GM23338 (cell line): Measurements from ENCODE around the gene EIF4G3. TPM values are rescaled to one million over a fixed set of nuclear protein-coding genes. Genes with fewer than 3 reads are reported as not detected.

ENCODE experiments used
- ATAC-seq: fragments of 200-7000 bp; cut with Tn5 transposase; 3 replicates; pipeline ENCODE4 v1.9.1; 2020
- DNase-seq: peaks from one replicate; pipeline ENCODE4 v3.0.0-alpha.2; 2015; ENCODE audit warnings: low spot score
- H2AFZ ChIP-seq: fragments of 200-600 bp; sonication (generic); 2 replicates; pipeline ENCODE4 v1.8.0; 2016; ENCODE audit warnings: antibody characterized with exemption, mild to moderate bottlenecking, moderate library complexity
- H3F3A ChIP-seq: fragments of 200-600 bp; sonication (generic); replicated peaks from 2 replicates; pipeline ENCODE4 v1.8.0; 2017; ENCODE audit warnings: antibody characterized with exemption, mixed run types, low read depth
- H3K27ac ChIP-seq: fragments of 200-600 bp; sonication (generic); 2 replicates; pipeline ENCODE4 v1.6.1; 2016; ENCODE audit warnings: low read depth
- H3K27me3 ChIP-seq: fragments of 200-600 bp; sonication (generic); 2 replicates; pipeline ENCODE4 v1.8.0; 2016; ENCODE audit warnings: mild to moderate bottlenecking, mixed run types, moderate library complexity; ENCODE audit not compliant: insufficient read depth
- H3K36me3 ChIP-seq: fragments of 200-600 bp; sonication (generic); 2 replicates; pipeline ENCODE4 v1.8.0; 2016; ENCODE audit warnings: mild to moderate bottlenecking; ENCODE audit not compliant: insufficient read depth
- H3K4me1 ChIP-seq: fragments of 200-600 bp; sonication (generic); 2 replicates; pipeline ENCODE4 v1.8.0; 2016; ENCODE audit warnings: mild to moderate bottlenecking, moderate library complexity; ENCODE audit not compliant: insufficient read depth
- H3K4me2 ChIP-seq: fragments of 200-600 bp; sonication (generic); 2 replicates; pipeline ENCODE4 v1.7.1; 2017; ENCODE audit warnings: mixed run types
- H3K4me3 ChIP-seq: fragments of 200-600 bp; sonication (generic); 2 replicates; pipeline ENCODE4 v1.6.1; 2016; ENCODE audit warnings: mixed run types
- H3K79me2 ChIP-seq: fragments of 200-600 bp; sonication (generic); replicated peaks from 2 replicates; pipeline ENCODE4 v1.8.0; 2017; ENCODE audit warnings: mild to moderate bottlenecking; ENCODE audit not compliant: insufficient read depth
- H3K9me2 ChIP-seq: fragments of 200-600 bp; sonication (generic); 2 replicates; pipeline ENCODE4 v1.8.0; 2017; ENCODE audit not compliant: insufficient read depth
- H4K20me1 ChIP-seq: fragments of 200-600 bp; sonication (generic); replicated peaks from 2 replicates; pipeline ENCODE4 v1.8.0; 2017; ENCODE audit warnings: mild to moderate bottlenecking; ENCODE audit not compliant: insufficient read depth
- H3K27ac Mint-ChIP-seq: 2 replicates; pipeline ENCODE4 v1.8.0; 2020; ENCODE audit warnings: inconsistent platforms, mild to moderate bottlenecking, moderate library complexity, mixed read lengths
- H3K27me3 Mint-ChIP-seq: 3 replicates; pipeline ENCODE4 v1.8.0; 2022; ENCODE audit warnings: low read depth, mild to moderate bottlenecking, moderate library complexity, mixed read lengths, inconsistent platforms; ENCODE audit not compliant: insufficient read depth, poor library complexity
- H3K36me3 Mint-ChIP-seq: 3 replicates; pipeline ENCODE4 v1.8.0; 2021; ENCODE audit warnings: low read depth, mild to moderate bottlenecking, inconsistent platforms, moderate library complexity, mixed read lengths
- H3K4me1 Mint-ChIP-seq: 3 replicates; pipeline ENCODE4 v1.8.0; 2020; ENCODE audit warnings: mild to moderate bottlenecking, inconsistent platforms, mixed read lengths
- H3K4me3 Mint-ChIP-seq: 3 replicates; pipeline ENCODE4 v1.8.0; 2021; ENCODE audit warnings: moderate library complexity, mild to moderate bottlenecking, inconsistent platforms, mixed read lengths
- H3K9me3 Mint-ChIP-seq: 3 replicates; pipeline ENCODE4 v1.8.0; 2020; ENCODE audit warnings: moderate library complexity, mild to moderate bottlenecking, inconsistent platforms, mixed read lengths
- CREB1 ChIP-seq: fragments of 250-450 bp; sonication (Bioruptor Pico); IDR thresholded peaks from 2 replicates; pipeline ENCODE4 v1.5.0; 2020; ENCODE audit warnings: low read depth, mild to moderate bottlenecking, moderate library complexity
- EZH2 ChIP-seq: fragments of 200-600 bp; sonication (generic); IDR thresholded peaks from one replicate; pipeline ENCODE4 v1.8.0; 2017; ENCODE audit warnings: antibody characterized with exemption, mild to moderate bottlenecking, low read depth; ENCODE audit not compliant: unreplicated experiment
- POLR2AphosphoS5 ChIP-seq: IDR thresholded peaks from 2 replicates; pipeline ENCODE4 v1.6.1; 2016; ENCODE audit warnings: antibody characterized with exemption, low read depth
- ZNF114 ChIP-seq: fragments of 250-450 bp; sonication (Bioruptor Pico); IDR thresholded peaks from 2 replicates; pipeline ENCODE4 v1.5.0; 2020; ENCODE audit warnings: mild to moderate bottlenecking, moderate library complexity
- polyA plus RNA-seq: library from polyadenylated mRNA; unstranded; fragments of >200 nt; fragmentation: Nextera tagmentation; extraction: Ambion mirVana; gene quantifications from 2 replicates; pipeline ENCODE4 v1.2.1, GENCODE V29; 2016
- total RNA-seq: library from RNA; depleted of rRNA; stranded (reverse); fragments of >200 nt; shearing (Covaris generic); gene quantifications from 2 replicates; pipeline ENCODE4 v1.2.3, GENCODE V29; 2014
- TF ChIP-seq, protein P1 (sequence below): fragments of 250-450 bp; sonication (Bioruptor Pico); IDR thresholded peaks from 2 replicates; pipeline ENCODE4 v1.5.0; 2020; ENCODE audit warnings: mild to moderate bottlenecking, moderate library complexity
- TF ChIP-seq, protein P2 (sequence below), 2 experiments: fragments of 200-600 bp in 1 of 2; sonication (generic) in 1 of 2; conservative IDR thresholded peaks; 2 replicates each; pipeline versions ENCODE4 v1.5.1 to v1.6.1; 2016 to 2017; ENCODE audit warnings: antibody characterized with exemption in 2 of 2, low read depth in 2 of 2, mild to moderate bottlenecking in 2 of 2, moderate library complexity in 1 of 2

Gene EIF4G3
- total and polyA plus RNA-seq, 2 experiments from 2014 or later, result 37.9 to 68.1 TPM

DNA sequence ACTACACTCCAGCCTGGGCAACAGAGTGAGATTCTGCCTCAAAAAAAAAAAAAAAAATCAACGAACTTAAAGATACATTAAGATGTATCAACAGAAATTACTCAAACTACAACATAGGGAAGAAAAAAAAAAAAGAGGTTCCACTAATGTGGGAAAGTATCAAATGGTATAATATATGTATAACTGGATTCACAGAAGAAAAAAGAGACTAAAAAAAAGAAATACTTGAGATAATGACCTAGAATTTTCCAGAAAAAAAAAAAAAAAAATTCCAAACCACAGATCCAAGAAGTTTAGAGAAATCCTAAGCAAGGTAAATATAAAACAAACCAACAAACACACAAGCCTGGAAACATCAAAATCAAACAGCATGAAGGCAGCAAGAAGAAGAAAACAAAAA, 45.5 kb downstream of the EIF4G3 start (continued):
- TF ChIP-seq, protein P1, sequence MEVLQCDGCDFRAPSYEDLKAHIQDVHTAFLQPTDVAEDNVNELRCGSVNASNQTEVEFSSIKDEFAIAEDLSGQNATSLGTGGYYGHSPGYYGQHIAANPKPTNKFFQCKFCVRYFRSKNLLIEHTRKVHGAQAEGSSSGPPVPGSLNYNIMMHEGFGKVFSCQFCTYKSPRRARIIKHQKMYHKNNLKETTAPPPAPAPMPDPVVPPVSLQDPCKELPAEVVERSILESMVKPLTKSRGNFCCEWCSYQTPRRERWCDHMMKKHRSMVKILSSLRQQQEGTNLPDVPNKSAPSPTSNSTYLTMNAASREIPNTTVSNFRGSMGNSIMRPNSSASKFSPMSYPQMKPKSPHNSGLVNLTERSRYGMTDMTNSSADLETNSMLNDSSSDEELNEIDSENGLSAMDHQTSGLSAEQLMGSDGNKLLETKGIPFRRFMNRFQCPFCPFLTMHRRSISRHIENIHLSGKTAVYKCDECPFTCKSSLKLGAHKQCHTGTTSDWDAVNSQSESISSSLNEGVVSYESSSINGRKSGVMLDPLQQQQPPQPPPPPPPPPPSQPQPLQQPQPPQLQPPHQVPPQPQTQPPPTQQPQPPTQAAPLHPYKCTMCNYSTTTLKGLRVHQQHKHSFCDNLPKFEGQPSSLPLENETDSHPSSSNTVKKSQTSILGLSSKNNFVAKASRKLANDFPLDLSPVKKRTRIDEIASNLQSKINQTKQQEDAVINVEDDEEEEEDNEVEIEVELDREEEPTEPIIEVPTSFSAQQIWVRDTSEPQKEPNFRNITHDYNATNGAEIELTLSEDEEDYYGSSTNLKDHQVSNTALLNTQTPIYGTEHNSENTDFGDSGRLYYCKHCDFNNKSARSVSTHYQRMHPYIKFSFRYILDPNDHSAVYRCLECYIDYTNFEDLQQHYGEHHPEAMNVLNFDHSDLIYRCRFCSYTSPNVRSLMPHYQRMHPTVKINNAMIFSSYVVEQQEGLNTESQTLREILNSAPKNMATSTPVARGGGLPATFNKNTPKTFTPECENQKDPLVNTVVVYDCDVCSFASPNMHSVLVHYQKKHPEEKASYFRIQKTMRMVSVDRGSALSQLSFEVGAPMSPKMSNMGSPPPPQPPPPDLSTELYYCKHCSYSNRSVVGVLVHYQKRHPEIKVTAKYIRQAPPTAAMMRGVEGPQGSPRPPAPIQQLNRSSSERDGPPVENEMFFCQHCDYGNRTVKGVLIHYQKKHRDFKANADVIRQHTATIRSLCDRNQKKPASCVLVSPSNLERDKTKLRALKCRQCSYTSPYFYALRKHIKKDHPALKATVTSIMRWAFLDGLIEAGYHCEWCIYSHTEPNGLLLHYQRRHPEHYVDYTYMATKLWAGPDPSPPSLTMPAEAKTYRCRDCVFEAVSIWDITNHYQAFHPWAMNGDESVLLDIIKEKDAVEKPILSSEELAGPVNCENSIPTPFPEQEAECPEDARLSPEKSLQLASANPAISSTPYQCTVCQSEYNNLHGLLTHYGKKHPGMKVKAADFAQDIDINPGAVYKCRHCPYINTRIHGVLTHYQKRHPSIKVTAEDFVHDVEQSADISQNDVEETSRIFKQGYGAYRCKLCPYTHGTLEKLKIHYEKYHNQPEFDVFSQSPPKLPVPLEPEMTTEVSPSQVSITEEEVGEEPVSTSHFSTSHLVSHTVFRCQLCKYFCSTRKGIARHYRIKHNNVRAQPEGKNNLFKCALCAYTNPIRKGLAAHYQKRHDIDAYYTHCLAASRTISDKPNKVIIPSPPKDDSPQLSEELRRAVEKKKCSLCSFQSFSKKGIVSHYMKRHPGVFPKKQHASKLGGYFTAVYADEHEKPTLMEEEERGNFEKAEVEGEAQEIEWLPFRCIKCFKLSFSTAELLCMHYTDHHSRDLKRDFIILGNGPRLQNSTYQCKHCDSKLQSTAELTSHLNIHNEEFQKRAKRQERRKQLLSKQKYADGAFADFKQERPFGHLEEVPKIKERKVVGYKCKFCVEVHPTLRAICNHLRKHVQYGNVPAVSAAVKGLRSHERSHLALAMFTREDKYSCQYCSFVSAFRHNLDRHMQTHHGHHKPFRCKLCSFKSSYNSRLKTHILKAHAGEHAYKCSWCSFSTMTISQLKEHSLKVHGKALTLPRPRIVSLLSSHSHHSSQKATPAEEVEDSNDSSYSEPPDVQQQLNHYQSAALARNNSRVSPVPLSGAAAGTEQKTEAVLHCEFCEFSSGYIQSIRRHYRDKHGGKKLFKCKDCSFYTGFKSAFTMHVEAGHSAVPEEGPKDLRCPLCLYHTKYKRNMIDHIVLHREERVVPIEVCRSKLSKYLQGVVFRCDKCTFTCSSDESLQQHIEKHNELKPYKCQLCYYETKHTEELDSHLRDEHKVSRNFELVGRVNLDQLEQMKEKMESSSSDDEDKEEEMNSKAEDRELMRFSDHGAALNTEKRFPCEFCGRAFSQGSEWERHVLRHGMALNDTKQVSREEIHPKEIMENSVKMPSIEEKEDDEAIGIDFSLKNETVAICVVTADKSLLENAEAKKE (CRISPR knock-in tag), result no peak
- TF ChIP-seq ZNF114 (CRISPR knock-in tag) (no peak), EZH2 (no peak), CREB1 (CRISPR knock-in tag) (no peak), POLR2AphosphoS5 (no peak)

DNA sequence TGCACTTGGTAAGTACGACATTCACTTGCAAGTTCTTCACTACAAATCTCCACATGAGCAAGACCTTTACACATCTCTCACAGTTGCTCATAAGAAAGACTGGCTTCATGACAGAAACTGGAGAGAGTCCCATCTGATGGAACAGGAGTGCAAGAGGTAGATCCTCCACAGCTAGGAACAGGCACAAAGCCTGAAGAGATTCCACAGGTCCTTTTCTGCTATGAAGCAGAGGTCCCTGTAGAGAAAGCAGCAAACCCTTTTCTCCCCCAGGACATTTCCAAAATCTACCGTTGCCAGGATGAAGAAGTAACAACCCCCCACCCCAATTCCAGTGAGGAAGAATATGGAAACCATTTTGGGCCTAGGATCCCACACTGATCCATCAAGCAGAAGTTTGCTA, 47.3 kb downstream of the EIF4G3 start:
- no peaks in the 10 kb centered on the region for H3K27me3 Mint-ChIP-seq
- H3K4me3 Mint-ChIP-seq, result no peak overlapping the region
- H3K36me3 Mint-ChIP-seq, result peaks cover 7% of the 10 kb centered on the region; the same call in 2 of the 3 replicates
- Histone ChIP-seq H2AFZ (no peak overlapping the region), H3K9me2 (no peaks in the 10 kb centered on the region), H3K27me3 (no peaks in the 10 kb centered on the region), H3F3A (no peaks in the 10 kb centered on the region), H3K36me3 (no peaks in the 10 kb centered on the region), H3K79me2 (peaks cover 56% of the 10 kb centered on the region), H3K4me3 (no peak overlapping the region), H3K4me1 (no peaks in the 10 kb centered on the region), H3K4me2 (no peak overlapping the region), H4K20me1 (0 out of 2 replicates have a peak, but pooled peaks cover 8% of the 10 kb centered on the region), H3K27ac (no peak overlapping the region)
- no peak overlapping the region for H3K27ac Mint-ChIP-seq
- peaks cover 5% of the 10 kb centered on the region; the same call in 2 of the 3 replicates for H3K4me1 Mint-ChIP-seq
- H3K9me3 Mint-ChIP-seq, result no peaks in the 10 kb centered on the region
- DNase-seq (no peak), ATAC-seq (no peak)
- TF ChIP-seq POLR2AphosphoS5 (no peak), EZH2 (no peak)
- TF ChIP-seq, protein P1 (CRISPR knock-in tag), result no peak
- TF ChIP-seq, protein P2, sequence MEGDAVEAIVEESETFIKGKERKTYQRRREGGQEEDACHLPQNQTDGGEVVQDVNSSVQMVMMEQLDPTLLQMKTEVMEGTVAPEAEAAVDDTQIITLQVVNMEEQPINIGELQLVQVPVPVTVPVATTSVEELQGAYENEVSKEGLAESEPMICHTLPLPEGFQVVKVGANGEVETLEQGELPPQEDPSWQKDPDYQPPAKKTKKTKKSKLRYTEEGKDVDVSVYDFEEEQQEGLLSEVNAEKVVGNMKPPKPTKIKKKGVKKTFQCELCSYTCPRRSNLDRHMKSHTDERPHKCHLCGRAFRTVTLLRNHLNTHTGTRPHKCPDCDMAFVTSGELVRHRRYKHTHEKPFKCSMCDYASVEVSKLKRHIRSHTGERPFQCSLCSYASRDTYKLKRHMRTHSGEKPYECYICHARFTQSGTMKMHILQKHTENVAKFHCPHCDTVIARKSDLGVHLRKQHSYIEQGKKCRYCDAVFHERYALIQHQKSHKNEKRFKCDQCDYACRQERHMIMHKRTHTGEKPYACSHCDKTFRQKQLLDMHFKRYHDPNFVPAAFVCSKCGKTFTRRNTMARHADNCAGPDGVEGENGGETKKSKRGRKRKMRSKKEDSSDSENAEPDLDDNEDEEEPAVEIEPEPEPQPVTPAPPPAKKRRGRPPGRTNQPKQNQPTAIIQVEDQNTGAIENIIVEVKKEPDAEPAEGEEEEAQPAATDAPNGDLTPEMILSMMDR (conservative IDR thresholded peaks at IDR 0.05; ENCODE audit: low read depth in 2 of 2), result no peak
